ENCODE measurements around the gene MIB1.

MIB1 gene

DNA sequence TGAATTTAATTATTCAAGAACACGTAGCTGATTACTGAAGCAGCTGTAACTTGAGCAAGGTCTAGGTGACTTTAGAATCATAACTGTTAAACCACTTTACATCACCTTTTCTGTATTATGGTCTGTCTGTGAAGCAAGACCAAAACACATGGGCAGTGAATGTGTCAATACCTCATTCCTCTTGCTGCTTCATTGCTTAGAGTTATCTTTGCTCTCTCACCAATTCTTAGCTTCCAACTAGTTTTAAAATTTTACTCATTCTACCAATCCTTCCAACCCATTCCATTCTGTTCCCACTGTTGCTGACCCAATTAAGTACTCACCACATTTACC is 80.2 kb downstream of the MIB1 start:
- no peak for DNase-seq

DNA sequence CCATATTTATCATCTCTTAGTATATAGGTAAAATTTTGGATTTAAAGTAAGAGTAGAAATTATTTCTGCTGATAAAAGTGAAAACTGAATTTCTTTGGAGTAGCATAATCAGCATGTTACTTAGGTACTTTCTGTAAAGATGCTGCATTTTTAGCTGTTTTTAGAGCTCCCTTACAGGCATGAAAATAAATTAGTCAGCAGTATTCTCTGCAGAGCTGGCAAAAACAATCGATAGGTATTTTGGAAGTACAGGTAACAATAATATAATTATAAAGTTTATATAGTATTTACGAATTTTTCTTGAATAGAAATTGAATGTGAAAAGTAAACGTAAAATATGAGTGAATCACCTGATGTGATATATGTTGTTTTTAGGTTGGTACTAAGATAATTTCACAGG is 83.3 kb downstream of the MIB1 start:
- DNase-seq: no peak

DNA sequence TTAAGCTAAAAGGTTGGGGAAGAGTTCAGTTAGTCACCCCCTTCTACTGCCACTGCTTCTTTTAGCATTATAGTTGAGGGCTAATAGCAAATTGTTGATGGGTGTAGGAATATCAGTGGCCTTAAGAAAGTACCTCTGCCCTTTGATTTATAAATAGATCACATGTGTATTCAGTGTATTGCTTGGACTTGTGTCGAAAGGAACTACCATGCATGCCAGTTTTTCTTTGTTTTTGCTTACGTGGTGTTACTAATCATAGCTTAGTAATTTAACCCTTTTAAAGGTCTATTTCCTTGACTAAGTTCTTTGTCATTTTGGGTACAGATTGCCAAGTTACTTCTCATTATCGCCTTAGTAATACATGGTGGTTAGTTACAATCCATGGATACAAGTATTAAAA is 85.6 kb downstream of the MIB1 start:
- no peak for DNase-seq

DNA sequence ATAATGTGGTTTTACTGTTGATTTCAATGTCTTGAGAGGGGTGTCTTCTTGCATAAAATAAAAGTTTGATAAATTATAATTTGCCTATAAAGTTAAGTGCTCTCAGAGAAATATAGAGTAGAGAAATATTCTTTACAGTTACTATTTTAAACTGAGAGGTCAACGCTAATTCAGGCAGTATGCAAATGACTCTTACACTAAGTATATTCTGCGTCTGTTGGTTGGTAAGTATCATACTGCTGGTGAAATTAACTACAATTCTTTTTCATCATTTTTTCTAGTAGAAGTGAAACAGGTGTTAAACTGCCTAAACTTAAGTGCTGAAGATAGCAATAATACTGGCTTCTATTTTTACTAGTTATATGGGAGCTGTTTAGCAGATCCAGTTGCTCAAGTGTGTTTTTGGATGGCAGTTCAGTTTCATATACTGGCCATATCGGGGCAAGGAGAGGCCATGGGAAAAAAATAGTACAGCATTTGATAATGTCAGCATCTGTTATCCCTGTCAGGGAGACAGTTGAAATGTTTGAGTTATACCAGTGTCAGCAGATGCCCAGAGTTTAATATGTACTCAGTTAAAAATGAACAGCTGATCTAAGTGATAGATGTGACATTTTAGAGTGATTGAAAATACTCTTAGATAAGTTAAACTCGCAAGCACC is 86.2 kb downstream of the MIB1 start:
- no peak for DNase-seq

DNA sequence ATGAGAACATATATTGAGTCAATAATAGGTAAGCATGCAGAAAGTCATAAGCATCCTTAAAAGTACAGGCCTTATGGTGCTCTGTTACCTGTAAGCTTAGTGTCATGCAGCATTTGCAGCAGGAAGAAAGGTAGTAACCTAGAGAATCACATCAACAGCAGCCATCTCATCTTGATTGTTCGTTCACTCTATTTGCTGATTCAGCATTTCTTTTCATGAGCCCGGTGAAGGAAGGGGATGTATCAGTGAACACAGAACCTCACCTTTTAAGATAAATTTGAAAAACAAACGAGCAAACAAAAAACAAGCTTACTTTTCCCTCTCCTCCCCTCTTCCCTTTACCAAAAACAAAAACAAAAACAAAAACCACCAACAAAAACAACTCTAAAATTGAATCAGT is 89.9 kb downstream of the MIB1 start:
- no peak for DNase-seq

DNA sequence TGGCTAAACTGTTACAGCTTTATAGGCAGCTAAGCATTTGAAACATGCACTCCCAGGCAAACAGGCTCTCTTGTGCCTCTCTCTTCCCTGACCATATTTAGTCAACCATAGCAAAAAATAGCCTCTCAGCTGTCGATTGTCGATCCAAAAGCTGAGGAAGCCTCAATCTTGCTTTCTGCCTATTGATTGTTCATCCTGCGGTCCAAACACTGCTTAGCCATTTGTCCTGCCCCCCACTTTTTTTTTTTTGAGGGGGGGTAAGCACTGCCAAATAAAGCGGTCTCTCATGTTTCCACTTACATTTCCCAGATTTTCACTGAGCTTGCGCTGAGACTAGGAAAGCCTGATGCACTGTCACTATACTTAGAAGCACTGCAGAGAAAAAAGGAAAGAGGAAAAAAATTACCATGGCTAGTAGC is 90.8 kb downstream of the MIB1 start:
- no peak for DNase-seq

DNA sequence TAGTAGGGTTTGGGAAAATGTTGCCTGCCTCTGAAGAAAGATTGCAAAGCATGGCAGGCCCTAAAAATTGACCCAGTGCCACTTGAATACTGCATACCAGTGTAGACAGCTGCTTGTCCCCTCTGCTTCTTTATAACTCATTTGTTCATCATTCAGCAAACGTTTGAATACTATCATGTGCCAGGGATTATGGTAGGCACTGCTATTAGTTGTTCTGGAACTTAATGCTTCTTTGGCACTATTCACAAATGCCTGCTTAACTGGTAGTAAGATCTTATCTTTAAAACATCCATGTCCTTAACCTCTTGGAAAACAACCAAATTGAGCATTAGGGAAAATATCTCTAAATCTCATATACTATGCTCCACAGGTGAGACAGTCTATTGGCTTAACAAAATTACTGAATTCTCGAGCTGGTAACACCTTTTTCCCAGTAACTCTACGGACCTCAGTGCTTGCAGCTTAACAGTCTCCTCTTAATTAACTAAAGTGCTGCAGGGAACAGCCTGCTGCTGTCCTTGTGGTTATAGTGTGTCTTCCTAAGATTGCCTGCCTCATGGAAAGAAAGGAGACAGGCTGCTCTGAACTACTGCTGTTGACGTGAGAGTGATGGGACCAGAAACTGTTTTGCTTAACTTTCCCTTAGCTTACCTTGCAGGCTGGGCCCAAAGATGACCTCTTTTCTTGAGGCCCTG is 93.2 kb downstream of the MIB1 start:
- no peak for DNase-seq

DNA sequence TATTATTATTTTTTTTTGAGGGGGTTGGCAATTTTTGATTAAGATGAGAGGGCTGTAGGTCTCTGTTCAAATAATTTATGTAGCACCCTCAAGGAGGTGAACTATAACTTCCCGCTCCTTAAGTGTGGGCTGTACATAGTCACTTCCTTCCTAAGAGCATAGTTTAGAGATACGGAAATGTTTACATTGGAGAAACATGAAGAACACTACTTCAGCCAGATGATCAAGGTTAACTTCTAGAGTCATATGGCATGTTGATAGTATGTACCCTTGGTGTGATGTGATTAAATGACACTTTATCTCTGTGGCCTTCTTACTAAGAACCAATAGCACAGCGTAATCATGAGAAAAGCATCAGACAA is 93.7 kb downstream of the MIB1 start:
- DNase-seq: no peak

DNA sequence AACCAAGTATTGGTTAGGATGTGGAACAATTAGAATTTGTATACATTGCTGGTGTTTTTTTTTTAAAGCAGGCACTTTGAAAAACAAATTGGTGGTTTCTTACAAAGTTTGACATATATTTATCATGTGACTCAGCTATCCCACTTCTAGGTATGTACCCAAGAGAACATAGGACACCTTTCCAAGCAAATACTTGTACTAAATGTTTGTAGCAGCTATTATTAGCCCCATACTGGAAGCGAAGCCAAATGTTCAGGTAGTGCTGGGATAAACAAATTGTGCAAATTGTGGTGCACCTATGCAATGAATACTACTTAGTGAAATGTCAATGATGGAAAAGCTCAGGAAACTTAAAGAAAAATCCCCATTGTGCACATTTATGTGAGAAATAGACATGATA is 101.0 kb downstream of the MIB1 start:
- no peak for DNase-seq

DNA sequence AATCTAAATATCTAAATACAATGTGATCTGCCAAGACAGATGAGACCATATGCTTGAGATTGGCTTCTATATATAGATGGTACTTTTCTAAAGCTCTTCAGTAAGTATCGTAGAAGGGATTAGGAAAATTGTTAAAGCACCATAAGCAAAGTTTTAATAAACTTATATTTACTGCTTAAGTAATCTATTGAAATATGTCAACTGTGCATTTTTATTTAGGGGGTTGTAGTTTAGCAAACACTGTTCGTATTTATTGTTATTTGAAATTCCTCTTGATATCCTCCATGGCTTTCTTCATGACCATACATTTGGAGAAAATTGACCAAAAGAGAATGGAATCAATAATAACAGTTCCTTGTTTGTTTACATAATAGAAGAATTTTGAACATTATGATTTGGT is 102.7 kb downstream of the MIB1 start:
- DNase-seq: no peak

DNA sequence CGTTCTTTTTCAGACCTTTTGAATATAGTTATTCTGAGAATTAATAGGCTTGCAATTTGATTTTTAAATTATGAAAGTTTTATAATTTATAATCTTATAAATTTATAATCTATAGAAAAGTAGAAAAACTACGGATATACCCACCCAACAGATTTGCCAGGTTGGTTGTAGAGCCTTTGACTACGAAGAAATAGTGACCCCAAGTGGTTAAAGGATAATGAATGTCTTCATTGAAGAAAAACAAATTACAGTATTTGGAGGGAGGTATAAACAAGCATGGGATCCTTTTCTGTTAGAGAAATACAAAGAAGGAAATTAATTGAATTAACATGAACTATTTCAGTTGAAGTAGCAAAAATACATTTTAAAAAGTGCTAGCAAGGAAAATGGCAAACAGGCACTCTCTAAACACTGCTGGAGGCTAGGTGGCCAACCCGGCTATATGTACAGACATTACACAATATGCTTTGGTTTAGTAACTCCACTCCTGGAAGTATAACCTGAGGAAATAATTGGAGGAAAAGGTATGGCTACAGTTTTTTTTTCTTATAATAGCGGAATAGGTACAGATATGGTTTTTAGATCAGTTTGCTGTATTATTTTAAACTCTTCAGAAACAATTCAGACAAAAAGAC is 110.9 kb downstream of the MIB1 start:
- no peak for DNase-seq

DNA sequence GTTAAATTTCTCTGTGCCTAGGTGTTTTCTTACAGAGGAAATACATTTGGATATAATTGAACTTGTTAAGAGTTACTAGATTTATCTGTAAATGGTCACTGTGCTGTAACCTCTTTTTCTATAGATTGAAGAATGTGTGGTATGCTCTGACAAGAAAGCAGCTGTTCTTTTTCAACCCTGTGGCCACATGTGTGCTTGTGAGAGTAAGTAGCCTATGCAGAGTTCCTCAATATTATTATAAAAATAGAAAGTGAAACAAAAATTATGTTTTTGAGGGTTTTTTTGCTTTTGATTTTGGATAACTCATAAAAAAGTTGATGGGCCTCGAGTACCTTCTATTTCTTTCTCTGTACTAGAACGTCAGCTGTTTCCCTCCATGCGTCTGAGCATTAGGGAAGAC is 112.4 kb downstream of the MIB1 start:
- no peak for DNase-seq

DNA sequence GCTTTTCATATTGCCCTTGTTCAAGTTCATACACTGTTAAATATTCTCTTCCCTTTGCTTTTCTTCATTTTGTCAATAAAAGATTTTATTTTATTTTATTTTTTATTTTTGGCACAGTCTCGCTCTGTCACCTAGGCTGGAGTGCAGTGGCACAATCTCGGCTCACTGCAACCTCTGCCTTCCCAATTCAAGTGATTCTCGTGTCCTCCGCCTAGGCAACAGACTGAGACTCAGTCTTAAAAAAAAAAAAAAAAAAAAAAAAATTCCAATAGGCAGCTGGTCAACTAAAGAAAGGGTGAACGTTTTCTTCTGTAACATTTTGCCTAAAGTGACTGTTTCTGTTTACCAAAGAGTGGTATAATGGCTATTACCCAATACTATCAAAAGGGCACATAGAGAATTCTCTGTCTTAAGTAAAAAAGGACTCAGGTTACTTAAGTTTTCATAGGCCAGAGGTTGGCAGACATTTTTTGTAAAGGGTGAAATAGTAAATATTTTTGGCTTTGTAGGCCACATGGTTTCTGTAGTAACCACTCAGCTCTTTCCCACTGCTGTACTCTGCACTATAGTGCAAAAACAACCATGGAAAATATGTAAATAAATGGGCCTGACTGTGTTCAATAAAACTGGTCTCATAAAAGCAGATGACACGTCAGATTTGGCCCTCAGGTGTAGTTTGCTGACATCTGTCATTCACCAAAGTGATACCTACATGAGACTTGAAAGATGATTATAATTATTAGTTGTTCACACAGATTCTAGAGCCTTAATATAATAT is 113.4 kb downstream of the MIB1 start:
- no peak for DNase-seq

DNA sequence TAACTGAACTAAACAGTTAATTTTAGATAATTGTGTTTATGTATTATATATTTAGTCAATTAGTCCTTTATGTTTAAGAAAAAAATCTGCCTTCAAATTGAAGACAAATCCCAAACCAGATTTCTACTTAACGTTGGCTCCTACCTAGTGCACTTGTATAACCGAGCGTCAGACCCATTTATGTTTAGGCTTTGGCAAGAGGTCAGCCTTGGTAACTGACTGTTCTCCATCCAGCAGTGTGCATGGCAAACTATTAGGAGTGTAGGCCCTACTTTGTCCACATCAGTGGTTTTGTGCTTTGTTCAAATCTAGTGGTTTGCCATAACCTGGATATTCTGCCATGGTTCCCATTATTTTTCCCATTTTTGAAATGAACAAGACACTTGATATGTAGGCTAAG is 114.8 kb downstream of the MIB1 start:
- DNase-seq: no peak

DNA sequence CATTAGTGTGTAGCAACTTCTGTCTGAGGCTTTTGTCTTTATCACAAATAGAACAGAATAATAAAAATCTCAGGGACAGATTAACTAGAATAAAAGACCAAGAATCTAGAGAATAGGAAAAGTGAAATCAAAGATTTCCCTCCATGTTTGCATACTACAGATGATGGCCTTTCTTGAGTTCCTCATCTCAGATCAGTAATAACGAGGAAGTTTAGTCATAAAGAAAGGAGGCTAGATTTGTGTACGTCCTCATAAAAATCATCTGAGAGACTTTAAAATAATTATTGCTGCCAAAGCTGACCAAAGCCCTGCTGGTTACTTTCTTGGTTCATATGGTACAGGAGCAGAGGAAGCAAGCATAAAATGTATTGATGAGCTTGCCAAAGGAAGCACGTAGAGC is 117.3 kb downstream of the MIB1 start:
- no peak for DNase-seq

DNA sequence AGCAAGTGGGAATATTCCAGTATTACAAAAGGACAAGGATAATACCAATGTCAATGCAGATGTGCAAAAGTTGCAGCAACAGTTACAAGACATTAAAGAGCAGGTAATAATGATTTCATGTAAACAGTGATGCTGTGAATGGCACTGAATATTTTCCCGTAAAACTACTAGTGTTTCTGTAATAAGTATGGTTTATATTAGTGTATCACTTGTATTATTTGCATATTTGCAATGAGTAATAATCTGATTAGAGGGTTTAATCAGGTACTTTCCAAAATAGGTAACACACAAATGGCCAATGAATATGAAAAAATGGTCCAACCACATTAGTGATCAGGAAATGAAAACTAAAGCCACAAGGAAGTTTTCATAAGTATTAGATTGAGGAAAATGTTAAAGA is 118.0 kb downstream of the MIB1 start:
- DNase-seq: no peak

DNA sequence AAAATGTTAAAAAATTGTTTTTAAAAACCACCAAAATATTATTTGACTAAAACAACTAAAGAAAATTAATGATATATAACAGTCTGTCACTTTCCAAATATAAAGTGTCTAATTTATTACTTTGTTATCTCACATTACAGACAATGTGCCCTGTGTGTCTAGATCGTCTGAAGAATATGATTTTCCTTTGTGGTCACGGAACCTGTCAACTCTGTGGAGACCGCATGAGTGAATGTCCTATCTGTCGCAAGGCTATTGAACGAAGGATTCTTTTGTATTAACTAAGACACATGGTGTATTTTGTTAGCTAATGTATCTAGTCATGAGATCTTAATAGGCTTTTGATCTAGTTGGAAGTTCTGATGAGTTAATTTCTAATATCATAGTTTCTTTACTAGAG is 123.8 kb downstream of the MIB1 start:
- no peak for DNase-seq

DNA sequence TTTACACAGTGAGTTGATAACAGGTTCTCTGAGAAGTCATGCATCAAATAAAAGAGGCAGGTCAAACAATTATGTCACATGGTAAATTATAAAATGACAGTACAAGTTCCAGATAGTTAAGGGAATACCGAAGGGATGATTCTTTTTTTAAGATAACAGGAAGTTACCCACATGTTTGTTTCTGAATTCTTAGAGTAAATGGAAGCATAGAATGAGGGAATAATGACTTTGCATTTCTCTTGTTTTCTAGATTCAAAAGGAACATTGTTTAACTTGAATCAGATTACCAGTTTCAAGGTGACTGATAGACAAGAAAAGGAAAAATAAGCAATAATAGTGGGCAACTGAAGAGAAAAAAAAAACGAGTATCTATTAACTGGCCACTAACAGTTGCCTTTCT is 124.5 kb downstream of the MIB1 start:
- no peak for DNase-seq

DNA sequence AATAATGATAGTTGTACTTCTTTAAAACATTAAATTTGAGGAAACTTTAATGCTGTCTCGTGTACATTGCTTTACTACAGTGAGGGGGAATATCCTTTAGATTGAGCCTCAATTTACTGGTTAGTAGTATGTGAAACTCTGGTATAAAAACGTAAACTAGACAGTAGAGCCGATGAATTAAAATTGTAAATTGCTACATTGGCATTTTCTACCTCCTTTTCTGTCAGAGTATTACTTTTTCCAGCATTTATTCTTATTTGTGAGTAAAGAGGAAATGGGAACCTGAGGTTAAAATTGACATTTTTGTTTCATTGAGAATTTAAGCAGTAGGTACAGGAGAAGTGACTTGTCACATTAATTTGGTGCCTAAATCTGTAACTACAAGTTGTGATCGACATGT is 128.2 kb downstream of the MIB1 start:
- no peak for DNase-seq

DNA sequence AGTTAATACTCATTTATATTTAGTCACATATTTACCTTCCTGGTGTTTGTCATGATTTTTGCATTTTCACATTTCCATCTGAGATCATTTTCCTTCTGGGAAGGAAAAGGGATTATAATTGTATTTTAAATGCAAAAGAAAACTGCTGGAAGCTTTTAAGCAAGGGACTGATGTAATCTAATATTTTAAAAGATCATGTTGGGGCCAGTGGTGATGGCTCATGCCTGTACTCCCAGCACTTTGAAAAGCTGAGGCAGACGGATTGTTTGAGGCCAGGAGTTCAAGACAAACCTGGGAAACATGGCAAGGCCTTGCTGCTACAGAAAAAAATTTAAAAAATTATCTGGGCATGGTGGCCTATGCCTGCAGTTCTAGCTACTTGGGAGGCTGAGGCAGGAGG is 149.0 kb downstream of the MIB1 start:
- DNase-seq: no peak

DNA sequence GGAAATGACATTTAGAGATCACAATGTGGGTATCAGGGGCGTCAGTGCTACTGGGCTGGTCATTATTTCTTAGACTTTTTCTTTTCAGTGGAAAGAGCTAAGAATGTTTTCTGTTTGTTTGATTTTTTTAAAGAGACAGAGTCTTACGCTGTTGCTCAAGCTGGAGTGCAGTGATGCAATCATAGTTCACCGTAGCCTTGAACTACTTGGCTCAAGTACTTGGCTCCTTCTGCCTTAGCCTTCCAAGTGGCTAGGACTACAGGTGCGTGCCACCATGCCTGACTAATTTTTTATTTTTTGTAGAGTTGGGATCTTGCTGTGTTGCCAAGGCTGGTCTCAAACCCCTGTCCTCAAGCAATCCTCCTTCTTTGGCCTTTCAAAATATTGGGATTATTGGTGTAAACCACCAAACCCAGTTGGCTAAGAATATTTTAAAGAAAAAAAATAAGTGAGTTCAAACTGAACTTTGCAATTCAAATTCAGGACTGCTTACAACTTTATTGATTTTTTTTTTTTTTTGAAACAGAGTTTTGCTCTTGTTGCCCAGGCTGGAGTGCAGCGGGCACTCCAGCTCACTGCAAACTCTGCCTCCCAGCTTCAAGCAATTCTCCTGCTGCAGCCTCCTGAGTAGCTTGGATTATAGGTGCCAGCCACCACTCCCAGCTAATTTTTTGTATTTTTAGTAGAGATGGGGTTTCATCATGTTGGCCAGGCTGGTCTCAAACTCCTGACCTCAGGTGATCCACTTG is 154.2 kb downstream of the MIB1 start:
- no peak for DNase-seq

DNA sequence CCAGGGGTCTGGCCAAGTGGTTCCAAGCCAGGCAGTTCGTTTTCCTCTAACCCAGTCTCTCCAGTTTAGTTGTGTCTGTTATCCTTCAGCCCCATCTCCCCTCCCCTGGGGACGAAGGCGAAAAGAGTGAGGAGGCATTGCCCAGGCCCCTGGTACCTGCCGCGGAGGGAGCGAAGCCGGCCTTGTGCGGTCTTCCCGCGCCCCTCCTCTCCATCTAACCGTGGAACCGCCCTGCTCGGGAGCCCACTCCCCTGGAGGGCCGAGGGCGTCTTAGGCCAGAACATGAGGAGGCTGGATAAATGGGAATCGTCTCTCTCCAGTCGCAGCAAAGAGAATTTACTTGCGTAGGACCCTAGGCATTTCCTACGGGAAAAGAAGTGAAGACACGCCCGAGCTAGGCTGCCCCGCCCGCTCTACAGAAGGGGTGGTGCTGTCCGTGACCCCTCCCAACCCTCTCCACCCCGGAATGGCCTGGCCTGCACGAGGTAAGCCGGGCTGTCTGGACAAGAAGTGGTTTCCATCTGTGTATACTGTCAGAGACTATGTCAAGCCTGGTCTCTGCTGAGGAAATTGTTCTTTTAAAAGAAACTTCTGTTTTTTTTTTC is 156.2 kb downstream of the MIB1 start:
- no peak for DNase-seq

DNA sequence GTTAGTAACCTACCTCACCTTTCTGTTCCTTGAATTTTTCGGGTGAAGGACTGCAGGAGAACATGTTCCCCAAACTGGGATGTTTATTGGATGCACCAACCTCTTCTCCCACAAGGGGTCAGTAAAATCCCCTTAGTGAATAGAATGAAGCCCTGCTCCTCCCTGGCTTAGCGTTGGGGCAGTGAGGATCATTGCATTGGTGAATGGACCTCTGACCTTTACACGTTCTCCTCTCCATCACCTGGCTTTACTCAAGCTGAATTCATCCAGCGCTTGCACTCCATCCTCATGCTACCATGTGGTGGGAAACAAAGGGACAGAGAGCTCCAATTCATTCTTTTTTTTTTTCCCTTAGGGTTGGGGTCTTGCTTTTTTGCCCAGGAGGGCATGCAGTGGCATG is 157.2 kb downstream of the MIB1 start:
- DNase-seq: no peak
